ENCODE measurements around the gene MED29. TPM values are rescaled to one million over a fixed set of nuclear protein-coding genes. Genes with fewer than 3 reads are reported as not detected.

MED29 gene
- total and polyA plus RNA-seq, 2 of the 13 experiments (the other 11 are each of a cell fraction or from before 2014, with no cell fraction given) = 14.0 to 19.7 TPM

DNA sequence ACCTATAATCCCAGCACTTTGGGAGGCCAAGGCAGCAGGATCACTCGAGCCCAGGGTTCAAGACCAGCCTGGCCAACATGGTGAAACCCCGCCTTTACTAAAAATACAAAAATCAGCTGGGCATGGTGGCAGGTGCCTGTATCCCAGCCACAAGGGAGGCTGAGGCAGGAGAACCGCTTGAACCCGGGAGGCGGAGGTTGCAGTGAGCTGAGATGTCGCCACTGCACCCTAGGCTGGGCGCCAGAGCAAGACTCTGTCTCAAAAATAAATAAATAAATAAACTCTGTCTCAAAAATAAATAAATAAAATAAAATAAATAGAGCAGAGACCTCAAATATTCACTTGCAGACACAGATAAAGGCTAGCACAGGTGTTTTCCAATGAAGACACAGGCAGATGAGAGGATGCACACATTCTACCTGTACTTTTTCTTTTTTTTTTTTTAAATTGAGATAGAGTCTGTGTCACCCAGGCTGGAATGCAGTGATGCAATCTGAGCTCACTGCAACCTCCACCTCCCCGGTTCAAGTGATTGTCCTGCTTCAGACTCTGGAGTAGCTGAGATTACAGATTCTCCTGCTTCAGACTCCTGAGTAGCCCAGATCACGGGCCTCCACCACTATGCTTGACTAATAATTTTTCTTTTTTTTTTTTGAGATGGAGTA lies 47.2 kb downstream of the MED29 start (continued):
- TF ChIP-seq ZNF34 (CRISPR knock-in tag; IDR thresholded peaks at IDR 0.05; ENCODE audit: borderline replicate concordance) (no peak), SCMH1 (CRISPR knock-in tag; IDR thresholded peaks at IDR 0.05; ENCODE audit: borderline replicate concordance) (no peak), CEBPB (IDR thresholded peaks at IDR 0.05; ENCODE audit: borderline replicate concordance, low read depth, low read length) (peak; percentile 89), ATF7 (IDR thresholded peaks at IDR 0.05) (peak; percentile 57; the same call in 1 of the 2 replicates), ATF7 (CRISPR knock-in tag; IDR thresholded peaks at IDR 0.05) (no peak), U2AF1 (optimal IDR thresholded peaks at IDR 0.05; ENCODE audit: low read depth, low read length) (no peak), TEAD3 (CRISPR knock-in tag; optimal IDR thresholded peaks at IDR 0.05; ENCODE audit: borderline replicate concordance) (peak; percentile 94), PHF8 (CRISPR knock-in tag; IDR thresholded peaks at IDR 0.05) (no peak), ZNF343 (CRISPR knock-in tag; IDR thresholded peaks at IDR 0.05) (no peak), ZBTB1 (CRISPR knock-in tag; IDR thresholded peaks at IDR 0.05; ENCODE audit: borderline replicate concordance) (no peak), RFXAP (CRISPR knock-in tag; IDR thresholded peaks at IDR 0.05; ENCODE audit: borderline replicate concordance) (no peak), ARHGAP35 (CRISPR knock-in tag; IDR thresholded peaks at IDR 0.05; ENCODE audit: borderline replicate concordance) (no peak), ZNF772 (CRISPR knock-in tag; IDR thresholded peaks at IDR 0.05) (no peak), MZF1 (CRISPR knock-in tag; IDR thresholded peaks at IDR 0.05; ENCODE audit: borderline replicate concordance) (no peak), MXD4 (CRISPR knock-in tag; IDR thresholded peaks at IDR 0.05) (no peak), NR3C1 (CRISPR knock-in tag; IDR thresholded peaks at IDR 0.05) (no peak), HNRNPLL (IDR thresholded peaks at IDR 0.05; ENCODE audit: low read depth, low read length, poor library complexity, severe bottlenecking) (no peak), BRCA1 (CRISPR knock-in tag; IDR thresholded peaks at IDR 0.05) (no peak), RFX1 (IDR thresholded peaks at IDR 0.05) (no peak), ZNF282 (IDR thresholded peaks at IDR 0.05; ENCODE audit: partially characterized antibody) (no peak), ETV6 (CRISPR knock-in tag; conservative IDR thresholded peaks at IDR 0.05) (no peak), GZF1 (CRISPR knock-in tag; IDR thresholded peaks at IDR 0.05) (no peak), ZNF724P (CRISPR knock-in tag; IDR thresholded peaks at IDR 0.05; ENCODE audit: borderline replicate concordance) (no peak)
- TF ChIP-seq, protein P1, sequence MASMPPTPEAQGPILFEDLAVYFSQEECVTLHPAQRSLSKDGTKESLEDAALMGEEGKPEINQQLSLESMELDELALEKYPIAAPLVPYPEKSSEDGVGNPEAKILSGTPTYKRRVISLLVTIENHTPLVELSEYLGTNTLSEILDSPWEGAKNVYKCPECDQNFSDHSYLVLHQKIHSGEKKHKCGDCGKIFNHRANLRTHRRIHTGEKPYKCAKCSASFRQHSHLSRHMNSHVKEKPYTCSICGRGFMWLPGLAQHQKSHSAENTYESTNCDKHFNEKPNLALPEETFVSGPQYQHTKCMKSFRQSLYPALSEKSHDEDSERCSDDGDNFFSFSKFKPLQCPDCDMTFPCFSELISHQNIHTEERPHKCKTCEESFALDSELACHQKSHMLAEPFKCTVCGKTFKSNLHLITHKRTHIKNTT (CRISPR knock-in tag; IDR thresholded peaks at IDR 0.05) = no peak
- TF ChIP-seq, protein P2, sequence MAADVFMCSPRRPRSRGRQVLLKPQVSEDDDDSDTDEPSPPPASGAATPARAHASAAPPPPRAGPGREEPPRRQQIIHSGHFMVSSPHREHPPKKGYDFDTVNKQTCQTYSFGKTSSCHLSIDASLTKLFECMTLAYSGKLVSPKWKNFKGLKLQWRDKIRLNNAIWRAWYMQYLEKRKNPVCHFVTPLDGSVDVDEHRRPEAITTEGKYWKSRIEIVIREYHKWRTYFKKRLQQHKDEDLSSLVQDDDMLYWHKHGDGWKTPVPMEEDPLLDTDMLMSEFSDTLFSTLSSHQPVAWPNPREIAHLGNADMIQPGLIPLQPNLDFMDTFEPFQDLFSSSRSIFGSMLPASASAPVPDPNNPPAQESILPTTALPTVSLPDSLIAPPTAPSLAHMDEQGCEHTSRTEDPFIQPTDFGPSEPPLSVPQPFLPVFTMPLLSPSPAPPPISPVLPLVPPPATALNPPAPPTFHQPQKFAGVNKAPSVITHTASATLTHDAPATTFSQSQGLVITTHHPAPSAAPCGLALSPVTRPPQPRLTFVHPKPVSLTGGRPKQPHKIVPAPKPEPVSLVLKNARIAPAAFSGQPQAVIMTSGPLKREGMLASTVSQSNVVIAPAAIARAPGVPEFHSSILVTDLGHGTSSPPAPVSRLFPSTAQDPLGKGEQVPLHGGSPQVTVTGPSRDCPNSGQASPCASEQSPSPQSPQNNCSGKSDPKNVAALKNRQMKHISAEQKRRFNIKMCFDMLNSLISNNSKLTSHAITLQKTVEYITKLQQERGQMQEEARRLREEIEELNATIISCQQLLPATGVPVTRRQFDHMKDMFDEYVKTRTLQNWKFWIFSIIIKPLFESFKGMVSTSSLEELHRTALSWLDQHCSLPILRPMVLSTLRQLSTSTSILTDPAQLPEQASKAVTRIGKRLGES (CRISPR knock-in tag; IDR thresholded peaks at IDR 0.05; ENCODE audit: borderline replicate concordance) = no peak
- TF ChIP-seq, protein P3, sequence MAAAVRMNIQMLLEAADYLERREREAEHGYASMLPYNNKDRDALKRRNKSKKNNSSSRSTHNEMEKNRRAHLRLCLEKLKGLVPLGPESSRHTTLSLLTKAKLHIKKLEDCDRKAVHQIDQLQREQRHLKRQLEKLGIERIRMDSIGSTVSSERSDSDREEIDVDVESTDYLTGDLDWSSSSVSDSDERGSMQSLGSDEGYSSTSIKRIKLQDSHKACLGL (CRISPR knock-in tag; IDR thresholded peaks at IDR 0.05) = no peak
- TF ChIP-seq, protein P4, sequence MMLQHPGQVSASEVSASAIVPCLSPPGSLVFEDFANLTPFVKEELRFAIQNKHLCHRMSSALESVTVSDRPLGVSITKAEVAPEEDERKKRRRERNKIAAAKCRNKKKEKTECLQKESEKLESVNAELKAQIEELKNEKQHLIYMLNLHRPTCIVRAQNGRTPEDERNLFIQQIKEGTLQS (CRISPR knock-in tag; IDR thresholded peaks at IDR 0.05) = peak; percentile 88

Data from HepG2 (cell line).